ENCODE data around the gene VIT.

- TF ChIP-seq POLR2A (IDR thresholded peaks at IDR 0.05) (no peak), EP300 (IDR thresholded peaks at IDR 0.05) (no peak)
- TF ChIP-seq, protein P1, sequence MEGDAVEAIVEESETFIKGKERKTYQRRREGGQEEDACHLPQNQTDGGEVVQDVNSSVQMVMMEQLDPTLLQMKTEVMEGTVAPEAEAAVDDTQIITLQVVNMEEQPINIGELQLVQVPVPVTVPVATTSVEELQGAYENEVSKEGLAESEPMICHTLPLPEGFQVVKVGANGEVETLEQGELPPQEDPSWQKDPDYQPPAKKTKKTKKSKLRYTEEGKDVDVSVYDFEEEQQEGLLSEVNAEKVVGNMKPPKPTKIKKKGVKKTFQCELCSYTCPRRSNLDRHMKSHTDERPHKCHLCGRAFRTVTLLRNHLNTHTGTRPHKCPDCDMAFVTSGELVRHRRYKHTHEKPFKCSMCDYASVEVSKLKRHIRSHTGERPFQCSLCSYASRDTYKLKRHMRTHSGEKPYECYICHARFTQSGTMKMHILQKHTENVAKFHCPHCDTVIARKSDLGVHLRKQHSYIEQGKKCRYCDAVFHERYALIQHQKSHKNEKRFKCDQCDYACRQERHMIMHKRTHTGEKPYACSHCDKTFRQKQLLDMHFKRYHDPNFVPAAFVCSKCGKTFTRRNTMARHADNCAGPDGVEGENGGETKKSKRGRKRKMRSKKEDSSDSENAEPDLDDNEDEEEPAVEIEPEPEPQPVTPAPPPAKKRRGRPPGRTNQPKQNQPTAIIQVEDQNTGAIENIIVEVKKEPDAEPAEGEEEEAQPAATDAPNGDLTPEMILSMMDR (IDR thresholded peaks at IDR 0.05), result no peak
Measured at GRCh38 chr2:36854241-36854640, 157.7 kb downstream of the VIT start.
